GM23338 (cell line): ENCODE results near the gene HOXA9. TPM values are rescaled to one million over a fixed set of nuclear protein-coding genes. Genes with fewer than 3 reads are reported as not detected.

Experiments
- ATAC-seq: fragments of 200-7000 bp; cut with Tn5 transposase; 3 replicates; pipeline ENCODE4 v1.9.1; 2020
- DNase-seq: peaks from one replicate; pipeline ENCODE4 v3.0.0-alpha.2; 2015; ENCODE audit warnings: low spot score
- H2AFZ ChIP-seq: fragments of 200-600 bp; sonication (generic); 2 replicates; pipeline ENCODE4 v1.8.0; 2016; ENCODE audit warnings: antibody characterized with exemption, mild to moderate bottlenecking, moderate library complexity
- H3F3A ChIP-seq: fragments of 200-600 bp; sonication (generic); replicated peaks from 2 replicates; pipeline ENCODE4 v1.8.0; 2017; ENCODE audit warnings: antibody characterized with exemption, mixed run types, low read depth
- H3K27ac ChIP-seq: fragments of 200-600 bp; sonication (generic); 2 replicates; pipeline ENCODE4 v1.6.1; 2016; ENCODE audit warnings: low read depth
- H3K27me3 ChIP-seq: fragments of 200-600 bp; sonication (generic); 2 replicates; pipeline ENCODE4 v1.8.0; 2016; ENCODE audit warnings: mild to moderate bottlenecking, mixed run types, moderate library complexity; ENCODE audit not compliant: insufficient read depth
- H3K36me3 ChIP-seq: fragments of 200-600 bp; sonication (generic); 2 replicates; pipeline ENCODE4 v1.8.0; 2016; ENCODE audit warnings: mild to moderate bottlenecking; ENCODE audit not compliant: insufficient read depth
- H3K4me1 ChIP-seq: fragments of 200-600 bp; sonication (generic); 2 replicates; pipeline ENCODE4 v1.8.0; 2016; ENCODE audit warnings: mild to moderate bottlenecking, moderate library complexity; ENCODE audit not compliant: insufficient read depth
- H3K4me2 ChIP-seq: fragments of 200-600 bp; sonication (generic); 2 replicates; pipeline ENCODE4 v1.7.1; 2017; ENCODE audit warnings: mixed run types
- H3K4me3 ChIP-seq: fragments of 200-600 bp; sonication (generic); 2 replicates; pipeline ENCODE4 v1.6.1; 2016; ENCODE audit warnings: mixed run types
- H3K79me2 ChIP-seq: fragments of 200-600 bp; sonication (generic); replicated peaks from 2 replicates; pipeline ENCODE4 v1.8.0; 2017; ENCODE audit warnings: mild to moderate bottlenecking; ENCODE audit not compliant: insufficient read depth
- H3K9me2 ChIP-seq: fragments of 200-600 bp; sonication (generic); 2 replicates; pipeline ENCODE4 v1.8.0; 2017; ENCODE audit not compliant: insufficient read depth
- H4K20me1 ChIP-seq: fragments of 200-600 bp; sonication (generic); replicated peaks from 2 replicates; pipeline ENCODE4 v1.8.0; 2017; ENCODE audit warnings: mild to moderate bottlenecking; ENCODE audit not compliant: insufficient read depth
- H3K27ac Mint-ChIP-seq: 2 replicates; pipeline ENCODE4 v1.8.0; 2020; ENCODE audit warnings: inconsistent platforms, mild to moderate bottlenecking, moderate library complexity, mixed read lengths
- H3K27me3 Mint-ChIP-seq: 3 replicates; pipeline ENCODE4 v1.8.0; 2022; ENCODE audit warnings: low read depth, mild to moderate bottlenecking, moderate library complexity, mixed read lengths, inconsistent platforms; ENCODE audit not compliant: insufficient read depth, poor library complexity
- H3K36me3 Mint-ChIP-seq: 3 replicates; pipeline ENCODE4 v1.8.0; 2021; ENCODE audit warnings: low read depth, mild to moderate bottlenecking, inconsistent platforms, moderate library complexity, mixed read lengths
- H3K4me1 Mint-ChIP-seq: 3 replicates; pipeline ENCODE4 v1.8.0; 2020; ENCODE audit warnings: mild to moderate bottlenecking, inconsistent platforms, mixed read lengths
- H3K4me3 Mint-ChIP-seq: 3 replicates; pipeline ENCODE4 v1.8.0; 2021; ENCODE audit warnings: moderate library complexity, mild to moderate bottlenecking, inconsistent platforms, mixed read lengths
- H3K9me3 Mint-ChIP-seq: 3 replicates; pipeline ENCODE4 v1.8.0; 2020; ENCODE audit warnings: moderate library complexity, mild to moderate bottlenecking, inconsistent platforms, mixed read lengths
- CREB1 ChIP-seq: fragments of 250-450 bp; sonication (Bioruptor Pico); IDR thresholded peaks from 2 replicates; pipeline ENCODE4 v1.5.0; 2020; ENCODE audit warnings: low read depth, mild to moderate bottlenecking, moderate library complexity
- ETS1 ChIP-seq: IDR thresholded peaks from 2 replicates; pipeline ENCODE4 v1.6.1; 2016; ENCODE audit warnings: antibody characterized with exemption
- EZH2 ChIP-seq: fragments of 200-600 bp; sonication (generic); IDR thresholded peaks from one replicate; pipeline ENCODE4 v1.8.0; 2017; ENCODE audit warnings: antibody characterized with exemption, mild to moderate bottlenecking, low read depth; ENCODE audit not compliant: unreplicated experiment
- EZH2phosphoT487 ChIP-seq: fragments of 200-600 bp; sonication (generic); IDR thresholded peaks from one replicate; pipeline ENCODE4 v1.8.1; 2018; ENCODE audit warnings: antibody characterized with exemption; ENCODE audit not compliant: unreplicated experiment
- JUNB ChIP-seq: IDR thresholded peaks from one replicate; pipeline ENCODE4 v1.6.1; 2016; ENCODE audit warnings: antibody characterized with exemption; ENCODE audit not compliant: unreplicated experiment
- REST ChIP-seq: IDR thresholded peaks from one replicate; pipeline ENCODE4 v1.6.1; 2018; ENCODE audit warnings: antibody characterized with exemption; ENCODE audit not compliant: unreplicated experiment
- STAT1 ChIP-seq: IDR thresholded peaks from one replicate; pipeline ENCODE4 v1.6.1; 2016; ENCODE audit warnings: antibody characterized with exemption; ENCODE audit not compliant: unreplicated experiment
- ZNF331 ChIP-seq: fragments of 250-450 bp; sonication (Bioruptor Pico); IDR thresholded peaks from 2 replicates; pipeline ENCODE4 v1.5.0; 2020; ENCODE audit warnings: low read depth, mild to moderate bottlenecking, moderate library complexity
- polyA plus RNA-seq: library from polyadenylated mRNA; unstranded; fragments of >200 nt; fragmentation: Nextera tagmentation; extraction: Ambion mirVana; gene quantifications from 2 replicates; pipeline ENCODE4 v1.2.1, GENCODE V29; 2016
- total RNA-seq: library from RNA; depleted of rRNA; stranded (reverse); fragments of >200 nt; shearing (Covaris generic); gene quantifications from 2 replicates; pipeline ENCODE4 v1.2.3, GENCODE V29; 2014
- TF ChIP-seq, protein P1 (sequence below): fragments of 250-450 bp; sonication (Bioruptor Pico); IDR thresholded peaks from 2 replicates; pipeline ENCODE4 v1.5.0; 2020; ENCODE audit warnings: mild to moderate bottlenecking, moderate library complexity

Gene HOXA9
- total and polyA plus RNA-seq, 2 experiments from 2014 or later, result not detected

GRCh38 chr7:27156916-27157701 lies 8.2 kb downstream of the HOXA9 start:
- Histone ChIP-seq H3K4me1 (peaks cover 4% of the 10 kb centered on the region; the same call in 1 of the 2 replicates), H3K79me2 (no peaks in the 10 kb centered on the region), H4K20me1 (peaks cover 45% of the 10 kb centered on the region), H3K36me3 (no peaks in the 10 kb centered on the region), H3K9me2 (no peaks in the 10 kb centered on the region), H3K27me3 (peaks cover 100% of the 10 kb centered on the region), H3K4me2 (peak overlapping the region; percentile 83), H3K27ac (no peak overlapping the region), H2AFZ (no peak overlapping the region), H3F3A (peaks cover 27% of the 10 kb centered on the region), H3K4me3 (peak overlapping the region; percentile 56)
- no peak for TF ChIP-seq JUNB
- TF ChIP-seq EZH2, result peak; percentile 90
- peaks cover 12% of the 10 kb centered on the region; the same call in 2 of the 3 replicates for H3K9me3 Mint-ChIP-seq
- no peak overlapping the region for H3K27ac Mint-ChIP-seq
- ATAC-seq (no peak; the same call in 2 of the 3 replicates), DNase-seq (no peak)
- no peaks in the 10 kb centered on the region; the same call in 2 of the 3 replicates for H3K36me3 Mint-ChIP-seq
- H3K4me3 Mint-ChIP-seq, result 0 out of 3 replicates have a peak overlapping the region, but pooled peaks have one; percentile 14
- H3K27me3 Mint-ChIP-seq, result peaks cover 99% of the 10 kb centered on the region
- peaks cover 11% of the 10 kb centered on the region for H3K4me1 Mint-ChIP-seq

DNA sequence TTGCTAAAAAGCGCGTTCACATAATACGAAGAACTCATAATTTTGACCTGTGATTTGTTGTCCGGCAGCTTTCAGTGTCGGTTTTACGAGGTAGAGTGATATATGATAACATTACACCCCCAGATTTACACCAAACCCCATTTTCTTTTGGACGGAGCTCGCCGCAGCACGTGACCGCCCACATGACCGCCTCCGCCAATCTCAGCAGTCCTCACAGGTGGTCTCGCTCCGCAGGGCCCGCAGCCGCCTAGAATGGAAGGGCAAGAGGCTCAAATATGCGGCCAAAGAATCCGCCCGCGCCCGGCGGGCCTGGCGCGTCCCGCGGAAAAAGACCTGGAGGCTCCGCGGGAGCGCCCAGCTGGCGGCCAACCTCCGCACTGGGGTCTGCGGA lies 8.8 kb downstream of the HOXA9 start, which contains the start of gene HOXA7:
Gene HOXA7 (minus strand): TSS at position 168 of the 391 bp plus-strand sequence. CDS start 130 bp downstream, at position 38.
- Mint-ChIP-seq H3K27me3 (peaks cover 99% of the 10 kb centered on the region), H3K4me1 (peaks cover 14% of the 10 kb centered on the region), H3K9me3 (peaks cover 12% of the 10 kb centered on the region; the same call in 2 of the 3 replicates), H3K4me3 (peak within 1 kb of the TSS; percentile 72), H3K27ac (no peak within 1 kb of the TSS), H3K36me3 (no peaks in the 10 kb centered on the region; the same call in 2 of the 3 replicates)
- Histone ChIP-seq H3K4me1 (peaks cover 4% of the 10 kb centered on the region; the same call in 1 of the 2 replicates), H3K9me2 (no peaks in the 10 kb centered on the region), H3K4me3 (peak within 1 kb of the TSS; percentile 56), H3K36me3 (no peaks in the 10 kb centered on the region), H3K79me2 (no peaks in the 10 kb centered on the region), H3K4me2 (peak within 1 kb of the TSS; percentile 83), H3K27me3 (peaks cover 100% of the 10 kb centered on the region), H3K27ac (no peak within 1 kb of the TSS), H2AFZ (peak within 1 kb of the TSS; percentile 93), H4K20me1 (peaks cover 46% of the 10 kb centered on the region), H3F3A (peaks cover 29% of the 10 kb centered on the region)
- peak; percentile 30 for ATAC-seq
- peak; percentile 84 for DNase-seq
- TF ChIP-seq EZH2, result no peak
- no peak for TF ChIP-seq EZH2phosphoT487
- no peak for TF ChIP-seq JUNB
- TF ChIP-seq ETS1, result no peak
- TF ChIP-seq, protein P1, sequence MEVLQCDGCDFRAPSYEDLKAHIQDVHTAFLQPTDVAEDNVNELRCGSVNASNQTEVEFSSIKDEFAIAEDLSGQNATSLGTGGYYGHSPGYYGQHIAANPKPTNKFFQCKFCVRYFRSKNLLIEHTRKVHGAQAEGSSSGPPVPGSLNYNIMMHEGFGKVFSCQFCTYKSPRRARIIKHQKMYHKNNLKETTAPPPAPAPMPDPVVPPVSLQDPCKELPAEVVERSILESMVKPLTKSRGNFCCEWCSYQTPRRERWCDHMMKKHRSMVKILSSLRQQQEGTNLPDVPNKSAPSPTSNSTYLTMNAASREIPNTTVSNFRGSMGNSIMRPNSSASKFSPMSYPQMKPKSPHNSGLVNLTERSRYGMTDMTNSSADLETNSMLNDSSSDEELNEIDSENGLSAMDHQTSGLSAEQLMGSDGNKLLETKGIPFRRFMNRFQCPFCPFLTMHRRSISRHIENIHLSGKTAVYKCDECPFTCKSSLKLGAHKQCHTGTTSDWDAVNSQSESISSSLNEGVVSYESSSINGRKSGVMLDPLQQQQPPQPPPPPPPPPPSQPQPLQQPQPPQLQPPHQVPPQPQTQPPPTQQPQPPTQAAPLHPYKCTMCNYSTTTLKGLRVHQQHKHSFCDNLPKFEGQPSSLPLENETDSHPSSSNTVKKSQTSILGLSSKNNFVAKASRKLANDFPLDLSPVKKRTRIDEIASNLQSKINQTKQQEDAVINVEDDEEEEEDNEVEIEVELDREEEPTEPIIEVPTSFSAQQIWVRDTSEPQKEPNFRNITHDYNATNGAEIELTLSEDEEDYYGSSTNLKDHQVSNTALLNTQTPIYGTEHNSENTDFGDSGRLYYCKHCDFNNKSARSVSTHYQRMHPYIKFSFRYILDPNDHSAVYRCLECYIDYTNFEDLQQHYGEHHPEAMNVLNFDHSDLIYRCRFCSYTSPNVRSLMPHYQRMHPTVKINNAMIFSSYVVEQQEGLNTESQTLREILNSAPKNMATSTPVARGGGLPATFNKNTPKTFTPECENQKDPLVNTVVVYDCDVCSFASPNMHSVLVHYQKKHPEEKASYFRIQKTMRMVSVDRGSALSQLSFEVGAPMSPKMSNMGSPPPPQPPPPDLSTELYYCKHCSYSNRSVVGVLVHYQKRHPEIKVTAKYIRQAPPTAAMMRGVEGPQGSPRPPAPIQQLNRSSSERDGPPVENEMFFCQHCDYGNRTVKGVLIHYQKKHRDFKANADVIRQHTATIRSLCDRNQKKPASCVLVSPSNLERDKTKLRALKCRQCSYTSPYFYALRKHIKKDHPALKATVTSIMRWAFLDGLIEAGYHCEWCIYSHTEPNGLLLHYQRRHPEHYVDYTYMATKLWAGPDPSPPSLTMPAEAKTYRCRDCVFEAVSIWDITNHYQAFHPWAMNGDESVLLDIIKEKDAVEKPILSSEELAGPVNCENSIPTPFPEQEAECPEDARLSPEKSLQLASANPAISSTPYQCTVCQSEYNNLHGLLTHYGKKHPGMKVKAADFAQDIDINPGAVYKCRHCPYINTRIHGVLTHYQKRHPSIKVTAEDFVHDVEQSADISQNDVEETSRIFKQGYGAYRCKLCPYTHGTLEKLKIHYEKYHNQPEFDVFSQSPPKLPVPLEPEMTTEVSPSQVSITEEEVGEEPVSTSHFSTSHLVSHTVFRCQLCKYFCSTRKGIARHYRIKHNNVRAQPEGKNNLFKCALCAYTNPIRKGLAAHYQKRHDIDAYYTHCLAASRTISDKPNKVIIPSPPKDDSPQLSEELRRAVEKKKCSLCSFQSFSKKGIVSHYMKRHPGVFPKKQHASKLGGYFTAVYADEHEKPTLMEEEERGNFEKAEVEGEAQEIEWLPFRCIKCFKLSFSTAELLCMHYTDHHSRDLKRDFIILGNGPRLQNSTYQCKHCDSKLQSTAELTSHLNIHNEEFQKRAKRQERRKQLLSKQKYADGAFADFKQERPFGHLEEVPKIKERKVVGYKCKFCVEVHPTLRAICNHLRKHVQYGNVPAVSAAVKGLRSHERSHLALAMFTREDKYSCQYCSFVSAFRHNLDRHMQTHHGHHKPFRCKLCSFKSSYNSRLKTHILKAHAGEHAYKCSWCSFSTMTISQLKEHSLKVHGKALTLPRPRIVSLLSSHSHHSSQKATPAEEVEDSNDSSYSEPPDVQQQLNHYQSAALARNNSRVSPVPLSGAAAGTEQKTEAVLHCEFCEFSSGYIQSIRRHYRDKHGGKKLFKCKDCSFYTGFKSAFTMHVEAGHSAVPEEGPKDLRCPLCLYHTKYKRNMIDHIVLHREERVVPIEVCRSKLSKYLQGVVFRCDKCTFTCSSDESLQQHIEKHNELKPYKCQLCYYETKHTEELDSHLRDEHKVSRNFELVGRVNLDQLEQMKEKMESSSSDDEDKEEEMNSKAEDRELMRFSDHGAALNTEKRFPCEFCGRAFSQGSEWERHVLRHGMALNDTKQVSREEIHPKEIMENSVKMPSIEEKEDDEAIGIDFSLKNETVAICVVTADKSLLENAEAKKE (CRISPR knock-in tag), result no peak
- no peak for TF ChIP-seq REST
- TF ChIP-seq CREB1 (CRISPR knock-in tag), result no peak
- TF ChIP-seq ZNF331 (CRISPR knock-in tag), result no peak
- TF ChIP-seq STAT1, result no peak
